ENCODE data around the gene MAP2K3.

DNA sequence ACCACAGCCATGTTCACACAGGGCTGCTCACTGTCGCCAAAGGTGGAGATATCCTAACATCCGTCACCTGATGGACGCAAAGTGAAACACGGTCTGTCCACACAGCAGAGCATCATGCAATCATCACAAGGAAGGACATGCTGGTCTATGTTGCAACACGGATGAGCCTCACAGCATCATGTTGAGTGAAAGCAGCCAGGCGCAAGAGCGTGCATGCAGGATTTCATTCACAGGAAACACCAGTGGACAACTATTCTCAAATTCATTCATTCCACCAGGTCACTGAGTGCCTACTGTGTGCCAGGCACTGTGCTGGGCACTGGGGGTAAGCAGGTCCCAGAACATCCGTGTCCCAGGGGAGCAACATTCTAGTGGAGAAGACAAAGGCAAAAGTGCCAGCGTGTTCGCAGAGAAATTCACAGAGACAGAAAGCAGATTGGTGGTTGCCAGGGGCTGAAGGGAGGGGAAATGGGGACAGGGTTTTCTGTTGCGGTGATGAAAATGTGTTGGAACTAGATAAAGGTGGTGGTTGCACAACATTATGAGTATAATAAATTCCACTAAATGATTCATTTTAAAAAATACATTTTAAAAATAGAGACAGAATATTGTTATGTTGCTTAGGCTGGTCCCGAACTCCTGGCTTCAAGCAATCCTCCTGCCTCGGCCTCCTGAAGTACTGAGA lies 69.0 kb downstream of the MAP2K3 start:
- no peak for TF ChIP-seq POLR2A (IDR thresholded peaks at IDR 0.05)
- TF ChIP-seq, protein P1, sequence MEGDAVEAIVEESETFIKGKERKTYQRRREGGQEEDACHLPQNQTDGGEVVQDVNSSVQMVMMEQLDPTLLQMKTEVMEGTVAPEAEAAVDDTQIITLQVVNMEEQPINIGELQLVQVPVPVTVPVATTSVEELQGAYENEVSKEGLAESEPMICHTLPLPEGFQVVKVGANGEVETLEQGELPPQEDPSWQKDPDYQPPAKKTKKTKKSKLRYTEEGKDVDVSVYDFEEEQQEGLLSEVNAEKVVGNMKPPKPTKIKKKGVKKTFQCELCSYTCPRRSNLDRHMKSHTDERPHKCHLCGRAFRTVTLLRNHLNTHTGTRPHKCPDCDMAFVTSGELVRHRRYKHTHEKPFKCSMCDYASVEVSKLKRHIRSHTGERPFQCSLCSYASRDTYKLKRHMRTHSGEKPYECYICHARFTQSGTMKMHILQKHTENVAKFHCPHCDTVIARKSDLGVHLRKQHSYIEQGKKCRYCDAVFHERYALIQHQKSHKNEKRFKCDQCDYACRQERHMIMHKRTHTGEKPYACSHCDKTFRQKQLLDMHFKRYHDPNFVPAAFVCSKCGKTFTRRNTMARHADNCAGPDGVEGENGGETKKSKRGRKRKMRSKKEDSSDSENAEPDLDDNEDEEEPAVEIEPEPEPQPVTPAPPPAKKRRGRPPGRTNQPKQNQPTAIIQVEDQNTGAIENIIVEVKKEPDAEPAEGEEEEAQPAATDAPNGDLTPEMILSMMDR (IDR thresholded peaks at IDR 0.05), result no peak

Measured in adrenal gland (tissue), 5 donors.